Small intestine (tissue), 7 donors: ENCODE data around the gene EFNB2. TPM values are rescaled to one million over a fixed set of nuclear protein-coding genes. Genes with fewer than 3 reads are reported as not detected.

ENCODE experiments used
- DNase-seq, 2 donors: peaks; one replicate each; pipeline versions ENCODE4 v3.0.0 to v3.0.0-alpha.2; 2013
- FAIRE-seq: peaks from 2 replicates; lab custom pipeline; 2012; peaks lifted over from hg19 to GRCh38; lab: Jason Lieb, UNC
- H3K27ac ChIP-seq, 3 donors: one replicate each; pipeline ENCODE4 v1.5.1; 2013; ENCODE audit warnings: low read length in 2 of 3, mild to moderate bottlenecking in 2 of 3, control low read depth in 1 of 3, inconsistent platforms in 1 of 3, low read depth in 1 of 3, moderate library complexity in 1 of 3
- H3K27me3 ChIP-seq, 3 donors: one replicate each; pipeline ENCODE4 v1.6.1; 2013; ENCODE audit warnings: low read length in 3 of 3, inconsistent platforms in 1 of 3; ENCODE audit not compliant: control insufficient read depth in 3 of 3, insufficient read depth in 3 of 3
- H3K36me3 ChIP-seq, 3 donors: one replicate each; pipeline ENCODE4 v1.6.1; 2013; ENCODE audit warnings: low read length in 3 of 3, inconsistent platforms in 1 of 3, low read depth in 1 of 3, mild to moderate bottlenecking in 1 of 3, moderate library complexity in 1 of 3; ENCODE audit not compliant: control insufficient read depth in 3 of 3, insufficient read depth in 2 of 3
- H3K4me1 ChIP-seq, 3 donors: one replicate each; pipeline ENCODE4 v1.6.1; 2013; ENCODE audit warnings: low read length in 2 of 3, inconsistent platforms in 1 of 3, low read depth in 1 of 3, mild to moderate bottlenecking in 1 of 3, moderate library complexity in 1 of 3; ENCODE audit not compliant: control insufficient read depth in 3 of 3, insufficient read depth in 2 of 3
- H3K4me3 ChIP-seq, 3 donors: one replicate each; pipeline ENCODE4 v1.5.1; 2013; ENCODE audit warnings: low read length in 3 of 3, control low read depth in 1 of 3, inconsistent platforms in 1 of 3, low read depth in 1 of 3, mild to moderate bottlenecking in 1 of 3, moderate library complexity in 1 of 3
- H3K9me3 ChIP-seq, 2 donors: one replicate each; pipeline ENCODE4 v1.6.1; 2013; ENCODE audit warnings: low read depth in 1 of 2, low read length in 1 of 2; ENCODE audit not compliant: control insufficient read depth in 2 of 2, insufficient read depth in 1 of 2
- WGBS, 3 donors: extraction: QIAGEN DNeasy Blood & Tissue Kit; methylation state at CpG; one replicate each; pipeline ENCODE4 v1.1.7; 2013; 5-methylcytosine and 5-hydroxymethylcytosine counted together
- polyA plus RNA-seq, 4 donors: library from polyadenylated mRNA; stranded (reverse) in 3 of 4; unstranded in 1 of 4; fragments of 200-250 nt in 3 of 4; fragments of 120-200 nt in 1 of 4; gene quantifications; one replicate each; pipeline versions ENCODE4 v1.2.1 to v1.2.3, GENCODE V29; 2013
- donor health status: healthy with polysubstance abuse.
- donor health status: control.
- donor health status: control.
- donor health status: Bipolar disorder and iron deficiency.
- donor health status: healthy.

Gene EFNB2
- polyA plus RNA-seq, 4 donors, result 10.8 to 33.0 (median 19.2) TPM

- no peaks in the 10 kb centered on the region for H3K27me3 ChIP-seq
These were observed 25.4 kb upstream of the EFNB2 start for GRCh38 chr13:106560821-106561220.

GRCh38 chr13:106558527-106558926 lies 23.1 kb upstream of the EFNB2 start:
- peaks cover 5 to 20% (median 11%) of the 10 kb centered on the region in 3 donors for H3K36me3 ChIP-seq
- H3K4me1 ChIP-seq, result peaks cover 4 to 13% (median 7%) of the 10 kb centered on the region in 3 donors
- H3K9me3 ChIP-seq, result no peaks in the 10 kb centered on the region
- H3K27me3 ChIP-seq, result no peaks in the 10 kb centered on the region
- no peak overlapping the region for H3K4me3 ChIP-seq
- FAIRE-seq (no peak), DNase-seq (no peak)
- H3K27ac ChIP-seq, result no peak overlapping the region

More at GRCh38 chr13:106560821-106561220, 25.4 kb upstream of the EFNB2 start:
- Histone ChIP-seq H3K27ac (no peak overlapping the region), H3K4me3 (no peak overlapping the region), H3K36me3 (peaks cover 0 to 6% (median 5%) of the 10 kb centered on the region in 3 donors), H3K9me3 (no peaks in the 10 kb centered on the region), H3K4me1 (peaks cover 6 to 31% (median 27%) of the 10 kb centered on the region in 3 donors)
- FAIRE-seq (no peak), DNase-seq (no peak)
- WGBS, 3 donors, result 32 to 51% (median 40%) methylated on average over 1 of the region's 1 CpG

GRCh38 chr13:106555631-106556328 lies 20.3 kb upstream of the EFNB2 start:
- peaks cover 11 to 20% (median 12%) of the 10 kb centered on the region in 3 donors for H3K36me3 ChIP-seq
- WGBS, 3 donors, result 90 to 98% (median 96%) methylated on average over 4 of the region's 4 CpGs
- no peak overlapping the region for H3K27ac ChIP-seq
- no peak for FAIRE-seq
- no peaks in the 10 kb centered on the region for H3K27me3 ChIP-seq
- peaks cover 0 to 8% (median 3%) of the 10 kb centered on the region in 3 donors for H3K4me1 ChIP-seq
- no peaks in the 10 kb centered on the region for H3K9me3 ChIP-seq
- no peak for DNase-seq
- H3K4me3 ChIP-seq, result no peak overlapping the region

- H3K27ac ChIP-seq, result no peak overlapping the region
- FAIRE-seq (no peak), DNase-seq (no peak)
- H3K4me3 ChIP-seq, result no peak overlapping the region
- no peaks in the 10 kb centered on the region for H3K9me3 ChIP-seq
- peaks cover 0 to 5% (median 0%) of the 10 kb centered on the region in 3 donors for H3K4me1 ChIP-seq
- H3K27me3 ChIP-seq, result no peaks in the 10 kb centered on the region
- peaks cover 9 to 21% (median 12%) of the 10 kb centered on the region in 3 donors for H3K36me3 ChIP-seq
- WGBS, 3 donors, result 94 to 99% (median 98%) methylated on average over 3 of the region's 3 CpGs
These were observed 16.3 kb upstream of the EFNB2 start for GRCh38 chr13:106551751-106552150.

GRCh38 chr13:106551350-106551749 lies 15.9 kb upstream of the EFNB2 start:
- 96 to 100% (median 98%) methylated on average over 1 of the region's 1 CpG for WGBS, 3 donors
- peaks cover 0 to 5% (median 0%) of the 10 kb centered on the region in 3 donors for H3K4me1 ChIP-seq
- peaks cover 9 to 21% (median 12%) of the 10 kb centered on the region in 3 donors for H3K36me3 ChIP-seq
- no peak overlapping the region for H3K4me3 ChIP-seq
- H3K9me3 ChIP-seq, result no peaks in the 10 kb centered on the region
- H3K27me3 ChIP-seq, result no peaks in the 10 kb centered on the region
- no peak for FAIRE-seq
- no peak for DNase-seq
- H3K27ac ChIP-seq, result no peak overlapping the region

GRCh38 chr13:106550570-106551135 lies 15.2 kb upstream of the EFNB2 start:
- FAIRE-seq (no peak), DNase-seq (no peak)
- Histone ChIP-seq H3K36me3 (peaks cover 6 to 20% (median 11%) of the 10 kb centered on the region in 3 donors), H3K4me3 (no peak overlapping the region), H3K27me3 (no peaks in the 10 kb centered on the region), H3K27ac (no peak overlapping the region), H3K4me1 (peaks cover 0 to 5% (median 0%) of the 10 kb centered on the region in 3 donors), H3K9me3 (no peaks in the 10 kb centered on the region)
- whole genome bisulfite sequencing, 3 donors, result 83 to 91% (median 89%) methylated on average over 4 of the region's 4 CpGs

- no peak for DNase-seq
- no peak overlapping the region for H3K27ac ChIP-seq
- H3K9me3 ChIP-seq, result no peaks in the 10 kb centered on the region
- H3K4me1 ChIP-seq, result peaks cover 0 to 3% (median 0%) of the 10 kb centered on the region in 3 donors
- no peak overlapping the region for H3K4me3 ChIP-seq
- H3K36me3 ChIP-seq, result peaks cover 2 to 10% (median 6%) of the 10 kb centered on the region in 3 donors
- FAIRE-seq, result no peak
- WGBS, 3 donors, result 82 to 87% (median 83%) methylated on average over 3 of the region's 3 CpGs
- H3K27me3 ChIP-seq, result no peaks in the 10 kb centered on the region
These were observed 12.7 kb upstream of the EFNB2 start for GRCh38 chr13:106548064-106548696.

GRCh38 chr13:106541826-106542225 lies 6.4 kb upstream of the EFNB2 start:
- no peak for DNase-seq
- no peaks in the 10 kb centered on the region for H3K9me3 ChIP-seq
- H3K4me3 ChIP-seq, result no peak overlapping the region
- H3K36me3 ChIP-seq, result peaks cover 2 to 4% (median 3%) of the 10 kb centered on the region in 3 donors
- FAIRE-seq, result no peak
- 96 to 100% (median 97%) methylated on average over 1 of the region's 1 CpG for WGBS, 3 donors
- no peaks in the 10 kb centered on the region for H3K27me3 ChIP-seq
- H3K4me1 ChIP-seq, result no peaks in the 10 kb centered on the region
- H3K27ac ChIP-seq, result no peak overlapping the region
